ENCODE results near the gene ZNF341. TPM values are rescaled to one million over a fixed set of nuclear protein-coding genes. Genes with fewer than 3 reads are reported as not detected.

ZNF341 gene
- total RNA-seq, 1 donor: 1.1 TPM

DNA sequence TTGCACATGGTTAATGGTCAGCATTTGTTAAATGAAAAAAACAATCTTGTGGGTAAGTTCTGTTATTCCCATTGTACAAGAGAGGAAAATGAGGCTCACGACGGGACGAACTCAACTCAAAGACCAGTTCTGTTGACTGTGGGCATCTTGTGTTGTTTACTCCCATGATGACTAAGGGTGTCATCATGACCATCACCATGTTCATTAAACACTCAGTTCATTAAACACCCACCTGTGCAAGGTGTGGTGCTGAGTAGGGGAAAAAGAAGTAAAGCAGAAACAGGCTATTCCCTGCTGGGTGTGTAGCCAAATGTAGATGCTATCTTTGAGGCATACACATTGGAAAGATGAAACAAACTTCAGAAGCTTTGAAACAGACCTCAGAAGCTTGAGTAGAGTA lies 83.9 kb downstream of the ZNF341 start:
- no peaks in the 10 kb centered on the region for H3K9me3 ChIP-seq (ENCODE audit: low read depth, low read length)
- no peaks in the 10 kb centered on the region for H3K27me3 ChIP-seq (ENCODE audit: insufficient read depth, low read length)
- TF ChIP-seq, protein P1, sequence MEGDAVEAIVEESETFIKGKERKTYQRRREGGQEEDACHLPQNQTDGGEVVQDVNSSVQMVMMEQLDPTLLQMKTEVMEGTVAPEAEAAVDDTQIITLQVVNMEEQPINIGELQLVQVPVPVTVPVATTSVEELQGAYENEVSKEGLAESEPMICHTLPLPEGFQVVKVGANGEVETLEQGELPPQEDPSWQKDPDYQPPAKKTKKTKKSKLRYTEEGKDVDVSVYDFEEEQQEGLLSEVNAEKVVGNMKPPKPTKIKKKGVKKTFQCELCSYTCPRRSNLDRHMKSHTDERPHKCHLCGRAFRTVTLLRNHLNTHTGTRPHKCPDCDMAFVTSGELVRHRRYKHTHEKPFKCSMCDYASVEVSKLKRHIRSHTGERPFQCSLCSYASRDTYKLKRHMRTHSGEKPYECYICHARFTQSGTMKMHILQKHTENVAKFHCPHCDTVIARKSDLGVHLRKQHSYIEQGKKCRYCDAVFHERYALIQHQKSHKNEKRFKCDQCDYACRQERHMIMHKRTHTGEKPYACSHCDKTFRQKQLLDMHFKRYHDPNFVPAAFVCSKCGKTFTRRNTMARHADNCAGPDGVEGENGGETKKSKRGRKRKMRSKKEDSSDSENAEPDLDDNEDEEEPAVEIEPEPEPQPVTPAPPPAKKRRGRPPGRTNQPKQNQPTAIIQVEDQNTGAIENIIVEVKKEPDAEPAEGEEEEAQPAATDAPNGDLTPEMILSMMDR (IDR thresholded peaks at IDR 0.05; ENCODE audit: extremely low read depth, low read depth, low read length): no peak
- H4K20me1 ChIP-seq (ENCODE audit: insufficient read depth, low read length): peaks cover 77% of the 10 kb centered on the region
- H2AFZ ChIP-seq (ENCODE audit: low read length): no peak overlapping the region
- no peak for DNase-seq (ENCODE audit: insufficient read length, low spot score, missing footprints)
- no peak overlapping the region for H3K27ac ChIP-seq (ENCODE audit: low read depth, low read length)
- H3K4me1 ChIP-seq (ENCODE audit: insufficient read depth, low read length): peaks cover 17% of the 10 kb centered on the region
- peaks cover 4% of the 10 kb centered on the region for H3K36me3 ChIP-seq (ENCODE audit: insufficient read depth, low read length)
- no peak overlapping the region for H3K4me3 ChIP-seq (ENCODE audit: insufficient read depth, low read length)
- no peak overlapping the region for H3K4me2 ChIP-seq (ENCODE audit: insufficient read depth, low read length)
- H3K79me2 ChIP-seq (ENCODE audit: insufficient read depth, low read length): peaks cover 93% of the 10 kb centered on the region

DNA sequence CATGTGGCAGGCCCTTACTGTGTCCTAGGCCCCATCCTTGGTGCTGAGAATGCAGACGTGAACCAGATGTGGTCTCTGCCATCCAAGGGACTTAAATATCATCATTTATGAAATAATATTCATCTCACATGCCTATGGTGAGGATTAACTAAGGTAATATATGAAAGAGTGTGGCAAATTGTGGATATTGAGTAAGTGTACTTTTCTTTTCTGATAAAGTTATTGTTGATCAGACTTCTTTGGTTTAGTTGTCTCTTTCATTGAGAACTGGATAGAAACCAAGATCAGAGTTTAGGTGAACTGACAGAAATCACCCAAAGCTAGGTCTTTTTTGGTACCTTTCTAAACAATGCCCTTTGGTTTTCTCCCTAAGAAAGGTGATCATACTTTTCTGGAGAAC lies 84.4 kb downstream of the ZNF341 start:
- no peak for DNase-seq (ENCODE audit: insufficient read length, low spot score, missing footprints)
- no peaks in the 10 kb centered on the region for H3K27me3 ChIP-seq (ENCODE audit: insufficient read depth, low read length)
- peaks cover 17% of the 10 kb centered on the region for H3K4me1 ChIP-seq (ENCODE audit: insufficient read depth, low read length)
- TF ChIP-seq, protein P1 (IDR thresholded peaks at IDR 0.05; ENCODE audit: extremely low read depth, low read depth, low read length): no peak
- no peak overlapping the region for H3K27ac ChIP-seq (ENCODE audit: low read depth, low read length)
- no peak overlapping the region for H3K4me3 ChIP-seq (ENCODE audit: insufficient read depth, low read length)
- peaks cover 98% of the 10 kb centered on the region for H3K79me2 ChIP-seq (ENCODE audit: insufficient read depth, low read length)
- peaks cover 4% of the 10 kb centered on the region for H3K36me3 ChIP-seq (ENCODE audit: insufficient read depth, low read length)
- H2AFZ ChIP-seq (ENCODE audit: low read length): no peak overlapping the region
- H4K20me1 ChIP-seq (ENCODE audit: insufficient read depth, low read length): peaks cover 77% of the 10 kb centered on the region
- no peaks in the 10 kb centered on the region for H3K9me3 ChIP-seq (ENCODE audit: low read depth, low read length)
- no peak overlapping the region for H3K4me2 ChIP-seq (ENCODE audit: insufficient read depth, low read length)

DNA sequence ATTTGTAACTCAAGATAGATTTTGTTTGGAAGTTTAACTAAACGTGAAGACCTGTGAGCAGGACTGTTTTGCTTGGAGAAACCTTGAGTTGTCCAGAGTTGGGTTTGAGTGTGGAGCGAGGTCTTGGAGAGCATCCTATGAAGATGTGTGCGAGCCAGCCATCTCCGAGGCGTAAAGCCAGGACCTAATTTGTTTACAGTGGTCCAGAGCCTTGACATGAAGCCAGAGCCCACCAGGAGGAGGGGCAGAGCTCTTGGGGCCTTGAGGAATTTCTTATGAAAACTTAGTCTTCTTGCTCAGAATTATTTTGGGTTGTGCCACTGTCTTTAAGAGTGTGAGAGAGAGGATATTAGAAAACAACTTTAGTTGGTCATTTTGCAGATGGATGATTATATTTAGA lies 85.6 kb downstream of the ZNF341 start:
- no peak overlapping the region for H3K27ac ChIP-seq (ENCODE audit: low read depth, low read length)
- TF ChIP-seq, protein P1 (IDR thresholded peaks at IDR 0.05; ENCODE audit: extremely low read depth, low read depth, low read length): no peak
- no peaks in the 10 kb centered on the region for H3K9me3 ChIP-seq (ENCODE audit: low read depth, low read length)
- H3K79me2 ChIP-seq (ENCODE audit: insufficient read depth, low read length): peaks cover 98% of the 10 kb centered on the region
- H2AFZ ChIP-seq (ENCODE audit: low read length): no peak overlapping the region
- H3K4me1 ChIP-seq (ENCODE audit: insufficient read depth, low read length): peaks cover 10% of the 10 kb centered on the region
- H3K36me3 ChIP-seq (ENCODE audit: insufficient read depth, low read length): peaks cover 4% of the 10 kb centered on the region
- H4K20me1 ChIP-seq (ENCODE audit: insufficient read depth, low read length): peaks cover 80% of the 10 kb centered on the region
- no peak for DNase-seq (ENCODE audit: insufficient read length, low spot score, missing footprints)
- no peak overlapping the region for H3K4me2 ChIP-seq (ENCODE audit: insufficient read depth, low read length)
- H3K27me3 ChIP-seq (ENCODE audit: insufficient read depth, low read length): no peaks in the 10 kb centered on the region
- H3K4me3 ChIP-seq (ENCODE audit: insufficient read depth, low read length): no peak overlapping the region

DNA sequence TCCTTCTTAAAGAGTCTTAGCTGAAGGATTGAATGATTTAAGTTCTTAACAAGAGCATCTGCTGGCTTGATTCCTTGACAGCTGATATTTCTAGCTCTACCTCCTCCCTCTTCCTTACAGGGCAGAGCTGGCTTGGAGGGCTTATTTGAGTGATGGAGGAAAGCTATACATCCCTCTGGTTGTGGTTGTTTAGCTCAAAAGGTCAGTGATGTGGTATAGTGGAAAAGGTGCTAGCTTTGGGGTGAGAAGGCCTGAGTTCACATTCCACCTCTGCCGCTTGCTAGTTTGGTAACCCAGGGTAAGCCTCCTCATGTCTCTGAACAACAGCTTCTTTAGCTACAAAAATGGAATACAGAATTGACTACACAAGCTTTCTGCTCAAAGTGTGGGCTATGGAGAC lies 87.7 kb downstream of the ZNF341 start:
- peaks cover 97% of the 10 kb centered on the region for H3K79me2 ChIP-seq (ENCODE audit: insufficient read depth, low read length)
- TF ChIP-seq, protein P1 (IDR thresholded peaks at IDR 0.05; ENCODE audit: extremely low read depth, low read depth, low read length): no peak
- no peaks in the 10 kb centered on the region for H3K9me3 ChIP-seq (ENCODE audit: low read depth, low read length)
- no peak overlapping the region for H3K4me2 ChIP-seq (ENCODE audit: insufficient read depth, low read length)
- H3K27me3 ChIP-seq (ENCODE audit: insufficient read depth, low read length): no peaks in the 10 kb centered on the region
- peaks cover 4% of the 10 kb centered on the region for H3K36me3 ChIP-seq (ENCODE audit: insufficient read depth, low read length)
- DNase-seq (ENCODE audit: insufficient read length, low spot score, missing footprints): no peak
- H3K4me3 ChIP-seq (ENCODE audit: insufficient read depth, low read length): no peak overlapping the region
- peaks cover 81% of the 10 kb centered on the region for H4K20me1 ChIP-seq (ENCODE audit: insufficient read depth, low read length)
- no peaks in the 10 kb centered on the region for H3K4me1 ChIP-seq (ENCODE audit: insufficient read depth, low read length)
- H3K27ac ChIP-seq (ENCODE audit: low read depth, low read length): no peak overlapping the region
- H2AFZ ChIP-seq (ENCODE audit: low read length): no peak overlapping the region
